Measurements from ENCODE around the gene FCHSD2. TPM values are rescaled to one million over a fixed set of nuclear protein-coding genes. Genes with fewer than 3 reads are reported as not detected.

FCHSD2 gene
- total and polyA plus RNA-seq, 2 of the 8 experiments (the other 6 are each of a cell fraction or from before 2014, with no cell fraction given): 4.1 to 7.8 TPM

DNA sequence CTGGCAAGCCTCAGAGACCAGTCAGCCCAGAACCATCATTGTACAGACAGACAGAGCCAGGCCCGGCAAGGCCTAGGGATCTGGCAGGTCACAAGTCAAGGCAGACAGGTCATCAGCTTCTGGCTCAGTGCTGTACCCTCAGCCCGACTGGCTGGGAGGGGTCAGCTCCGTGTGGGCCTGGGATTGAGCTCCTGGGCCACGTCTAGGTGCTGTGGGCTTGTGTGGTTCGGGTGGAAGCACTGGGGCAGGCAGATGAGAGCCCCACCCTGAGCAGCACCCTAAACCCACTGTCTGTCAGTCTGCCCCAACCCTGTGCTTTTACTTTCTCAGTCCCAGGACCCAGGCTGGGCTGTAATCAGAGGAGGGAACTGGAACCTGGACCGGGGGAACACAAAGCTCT, 49.0 kb upstream of the FCHSD2 start:
- H3K27me3 ChIP-seq (replicated peaks in 1 of 4; ENCODE audit: control insufficient read depth in 3 of 4, extremely low read depth in 1 of 4, insufficient read depth in 3 of 4, low read length in 3 of 4): no peaks in the 10 kb centered on the region
- no peaks in the 10 kb centered on the region for H3K23me2 ChIP-seq (ENCODE audit: low read depth, low read length)
- no peak for DNase-seq (ENCODE audit: low read depth in 1 of 2, low spot score in 2 of 2)
- H3K79me2 ChIP-seq (ENCODE audit: control insufficient read depth in 1 of 2, insufficient read depth in 2 of 2, low read length in 2 of 2): no peaks in the 10 kb centered on the region
- H3K23ac ChIP-seq (ENCODE audit: insufficient read length): no peak overlapping the region
- H3K4me3 ChIP-seq (ENCODE audit: extremely low read depth in 1 of 4, insufficient read depth in 2 of 4, low read depth in 3 of 4, low read length in 4 of 4): no peak overlapping the region
- H3K4ac ChIP-seq (replicated peaks; ENCODE audit: insufficient read length, low read depth, low read length): no peak overlapping the region
- CTCF ChIA-PET (ENCODE audit: partially characterized antibody): interaction anchor here (0.7 to 14.5 kb wide), 7 partner anchors 10 to 359 kb away, joined by 3 to 451 read pairs (median 4); no protein-coding TSS in a partner anchor
- H4K5ac ChIP-seq (ENCODE audit: insufficient read length, low read depth, low read length): no peak overlapping the region
- H4K8ac ChIP-seq (ENCODE audit: extremely low read depth, insufficient read depth, low read length): no peak overlapping the region
- no peak overlapping the region for H3K27ac ChIP-seq (ENCODE audit: low read depth, low read length)
- no peaks in the 10 kb centered on the region for H3K36me3 ChIP-seq (ENCODE audit: control insufficient read depth in 2 of 4, insufficient read depth in 4 of 4, low read length in 3 of 4)
- H3K14ac ChIP-seq (ENCODE audit: insufficient read length): no peak overlapping the region
- no peak overlapping the region for H3K18ac ChIP-seq (ENCODE audit: extremely low read depth, low read length)
- POLR2A ChIA-PET (ENCODE audit: partially characterized antibody): no interaction called here
- no peaks in the 10 kb centered on the region for H3K9me3 ChIP-seq (ENCODE audit: insufficient read depth in 2 of 2, low read depth in 1 of 2, low read length in 1 of 2)
- no peaks in the 10 kb centered on the region for H4K20me1 ChIP-seq (replicated peaks in 1 of 2; ENCODE audit: control insufficient read depth in 1 of 2, insufficient read depth in 2 of 2, low read length in 2 of 2)
- no peak overlapping the region for H4K91ac ChIP-seq (replicated peaks; ENCODE audit: insufficient read length, low read length)
- 81% methylated on average over 6 of the region's 6 CpGs; no CpG with 5 or more reads in 1 of the 2 experiments for WGBS, 2 experiments (ENCODE audit: extremely low coverage in 1 of 2, insufficient coverage in 1 of 2, insufficient read length in 1 of 2, insufficient replicate concordance in 2 of 2, low coverage in 1 of 2, low lambda C conversion rate in 2 of 2, missing lambda C conversion rate in 1 of 2)
- no peak overlapping the region for H2BK15ac ChIP-seq (ENCODE audit: low read length)
- H3K4me2 ChIP-seq (ENCODE audit: insufficient read depth in 1 of 2, low read depth in 2 of 2, low read length in 2 of 2): no peak overlapping the region
- H2BK20ac ChIP-seq (ENCODE audit: low read length): no peak overlapping the region
- no peaks in the 10 kb centered on the region for H3K4me1 ChIP-seq (replicated peaks in 1 of 4; ENCODE audit: control insufficient read depth in 3 of 4, insufficient read depth in 4 of 4, low read length in 3 of 4)
- TF ChIP-seq, protein P1, sequence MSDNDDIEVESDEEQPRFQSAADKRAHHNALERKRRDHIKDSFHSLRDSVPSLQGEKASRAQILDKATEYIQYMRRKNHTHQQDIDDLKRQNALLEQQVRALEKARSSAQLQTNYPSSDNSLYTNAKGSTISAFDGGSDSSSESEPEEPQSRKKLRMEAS (IDR thresholded peaks at IDR 0.05): no peak
- no peak overlapping the region for H2AK5ac ChIP-seq (ENCODE audit: low read depth, low read length)
- H2BK120ac ChIP-seq (replicated peaks; ENCODE audit: low read depth, low read length): no peak overlapping the region
- no peak for FAIRE-seq
- no peak overlapping the region for H2BK12ac ChIP-seq (ENCODE audit: low read depth, low read length)
- H3K56ac ChIP-seq (replicated peaks; ENCODE audit: insufficient read length, low read depth, low read length): no peak overlapping the region
- H3K9ac ChIP-seq (replicated peaks in 1 of 4; ENCODE audit: extremely low read depth in 1 of 4, low read depth in 3 of 4, low read length in 3 of 4): no peak overlapping the region
- no peaks in the 10 kb centered on the region for H3K79me1 ChIP-seq (ENCODE audit: low read depth, low read length)
- no peak overlapping the region for H2BK5ac ChIP-seq (ENCODE audit: low read depth, low read length)
- H2AFZ ChIP-seq (ENCODE audit: low read length): no peak overlapping the region
